A375 (cell line): Measurements from ENCODE around the gene FN1. TPM values are rescaled to one million over a fixed set of nuclear protein-coding genes. Genes with fewer than 3 reads are reported as not detected.

Source experiments
- total RNA-seq: library from RNA; depleted of rRNA; stranded (reverse); fragments of >200 nt; shearing (Covaris generic); gene quantifications from 2 replicates; pipeline ENCODE4 v1.2.3, GENCODE V29; 2014; rRNA removed

Gene FN1
- total RNA-seq, result 44.3 and 65.8 TPM in 2 replicates

GRCh38 chr2:215435870-215436704 lies at the start of gene FN1:
FN1 (minus strand) TSS chr2:215436068; CDS start chr2:215435802, 266 bp downstream.

DNA sequence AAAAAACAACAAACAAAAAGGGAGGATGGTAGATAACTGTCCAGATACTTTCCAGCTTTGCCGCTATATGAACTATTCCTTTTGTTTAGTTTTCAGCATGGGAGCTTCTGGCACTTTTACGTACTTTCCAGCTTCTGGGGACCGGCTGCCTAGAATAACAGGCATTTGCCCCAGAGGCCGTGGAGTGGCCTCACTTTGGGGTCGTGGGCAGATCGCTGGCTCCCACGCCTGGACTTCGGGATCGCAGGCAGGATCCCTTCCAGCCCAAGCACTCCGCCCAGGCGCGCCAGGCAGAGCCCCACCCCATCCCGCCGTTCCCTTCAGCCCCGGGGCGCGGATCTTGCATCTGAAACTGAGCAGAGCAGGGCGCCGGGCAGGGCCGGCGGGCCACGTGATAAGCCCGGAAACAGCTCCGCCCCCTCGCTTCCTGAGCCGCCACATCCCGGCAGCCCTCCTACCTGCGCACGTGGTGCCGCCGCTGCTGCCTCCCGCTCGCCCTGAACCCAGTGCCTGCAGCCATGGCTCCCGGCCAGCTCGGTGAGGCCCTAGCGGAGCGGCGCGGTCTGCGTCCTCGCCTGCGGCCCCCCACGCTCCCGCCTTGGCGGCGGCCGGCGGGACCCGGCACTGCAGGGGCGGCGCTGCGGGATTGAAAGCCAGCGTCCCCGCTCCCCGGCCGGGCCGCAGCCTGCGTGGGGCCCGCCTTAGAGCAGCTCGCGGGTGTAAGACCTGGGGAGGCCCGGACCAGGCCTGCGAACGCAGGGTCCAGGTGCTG lies 124.1 kb downstream of the FN1 start, which contains the start of gene ATIC:
TSS of gene ATIC (plus strand) at position 435 of the 772 bp plus-strand sequence. CDS start at position 519, 84 bp downstream.

Other genes with a start within 250 kb of the FN1 start
- 28.6 and 29.0 TPM in 2 replicates for gene ATIC, start 124.0 kb downstream of the FN1 start, total RNA-seq